DOHH2 (cell line): ENCODE measurements around the gene KCTD16.

Source experiments
- H3F3A ChIP-seq: fragments of 200-600 bp; sonication (generic), shearing (Covaris generic); 2 replicates; pipeline ENCODE4 v1.6.0; 2016; ENCODE audit warnings: antibody characterized with exemption, mild to moderate bottlenecking; ENCODE audit not compliant: control insufficient read depth, insufficient read depth
- H3K27ac ChIP-seq: fragments of 200-600 bp; sonication (generic); 2 replicates; pipeline ENCODE4 v1.5.1; 2014; ENCODE audit warnings: low read depth, mild to moderate bottlenecking, low read length, moderate library complexity
- H3K27me3 ChIP-seq: fragments of 200-600 bp; sonication (generic); 2 replicates; pipeline ENCODE4 v1.6.1; 2014; ENCODE audit warnings: mild to moderate bottlenecking, low read length, mixed read lengths; ENCODE audit not compliant: control insufficient read depth
- H3K36me3 ChIP-seq: fragments of 200-600 bp; sonication (generic); 2 replicates; pipeline ENCODE4 v1.6.1; 2014; ENCODE audit warnings: mild to moderate bottlenecking, low read length, moderate library complexity, mixed read lengths; ENCODE audit not compliant: control insufficient read depth
- H3K4me1 ChIP-seq: fragments of 200-600 bp; sonication (generic); 2 replicates; pipeline ENCODE4 v1.6.1; 2014; ENCODE audit warnings: mild to moderate bottlenecking, low read length, mixed read lengths; ENCODE audit not compliant: control insufficient read depth
- H3K4me2 ChIP-seq: fragments of 200-600 bp; sonication (generic); 2 replicates; pipeline ENCODE4 v1.6.0; 2014; ENCODE audit warnings: mild to moderate bottlenecking, low read length, moderate library complexity
- H3K4me3 ChIP-seq: fragments of 200-600 bp; sonication (generic); 2 replicates; pipeline ENCODE4 v1.5.1; 2014; ENCODE audit warnings: mild to moderate bottlenecking, low read length, mixed read lengths
- H3K79me2 ChIP-seq: fragments of 200-600 bp; sonication (generic); 2 replicates; pipeline ENCODE4 v1.6.1; 2014; ENCODE audit warnings: mild to moderate bottlenecking, low read length, mixed read lengths; ENCODE audit not compliant: control insufficient read depth
- H3K9me2 ChIP-seq: fragments of 200-600 bp; sonication (generic); replicated peaks from 2 replicates; pipeline ENCODE4 v1.6.1; 2014; ENCODE audit warnings: mild to moderate bottlenecking, low read length, mixed read lengths; ENCODE audit not compliant: control insufficient read depth
- H3K9me3 ChIP-seq: fragments of 200-600 bp; sonication (generic); 2 replicates; pipeline ENCODE4 v1.6.1; 2014; ENCODE audit warnings: antibody characterized with exemption, low read length, mixed read lengths; ENCODE audit not compliant: control insufficient read depth, insufficient read depth
- H4K20me1 ChIP-seq: fragments of 200-600 bp; sonication (generic); 2 replicates; pipeline ENCODE4 v1.6.0; 2014; ENCODE audit warnings: low read depth, mild to moderate bottlenecking, antibody characterized with exemption, low read length, moderate library complexity; ENCODE audit not compliant: control insufficient read depth, insufficient read depth
- CTCF ChIP-seq: fragments of 200-600 bp; sonication (generic); IDR thresholded peaks from one replicate; pipeline ENCODE4 v1.5.1; 2014; ENCODE audit warnings: antibody characterized with exemption, mild to moderate bottlenecking, low read depth, low read length; ENCODE audit not compliant: poor library complexity, severe bottlenecking
- EZH2phosphoT487 ChIP-seq: fragments of 200-600 bp; sonication (generic); IDR thresholded peaks from 2 replicates; pipeline ENCODE4 v1.6.1; 2017; ENCODE audit warnings: borderline replicate concordance, mild to moderate bottlenecking, antibody characterized with exemption, low read length, moderate library complexity, mixed read lengths

Gene KCTD16

DNA sequence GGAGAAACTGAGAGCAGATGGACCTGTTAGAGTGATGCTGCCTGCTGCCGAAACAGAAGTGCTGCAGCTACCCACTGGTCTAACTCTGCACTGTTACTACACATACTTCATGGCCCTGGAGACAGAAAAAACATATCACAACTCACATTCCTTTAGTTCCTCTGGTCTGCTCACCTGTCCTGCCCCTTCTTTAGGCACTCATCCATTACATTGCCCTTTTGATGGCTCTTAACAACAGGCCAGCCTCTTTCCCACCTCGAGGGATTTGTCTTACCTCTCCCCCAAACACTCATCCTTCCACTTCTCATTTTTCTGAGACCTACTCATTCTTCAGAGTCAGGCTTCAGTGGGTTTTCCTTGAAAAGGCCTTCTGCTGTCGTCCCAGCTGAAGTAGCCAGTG is 49.2 kb downstream of the KCTD16 start:
- H3K79me2 ChIP-seq, result no peaks in the 10 kb centered on the region
- H3K9me2 ChIP-seq, result no peaks in the 10 kb centered on the region
- H3K27me3 ChIP-seq, result no peaks in the 10 kb centered on the region; the same call in 1 of the 2 replicates
- no peaks in the 10 kb centered on the region for H3F3A ChIP-seq
- no peak overlapping the region for H3K27ac ChIP-seq
- no peak overlapping the region for H3K4me3 ChIP-seq
- TF ChIP-seq CTCF (no peak), EZH2phosphoT487 (no peak)
- no peak overlapping the region for H3K4me2 ChIP-seq
- no peaks in the 10 kb centered on the region for H4K20me1 ChIP-seq
- H3K36me3 ChIP-seq, result no peaks in the 10 kb centered on the region
- no peaks in the 10 kb centered on the region for H3K4me1 ChIP-seq
- H3K9me3 ChIP-seq, result no peaks in the 10 kb centered on the region

GRCh38 chr5:144227363-144227999 is 56.8 kb downstream of the KCTD16 start:
- H3K27ac ChIP-seq, result no peak overlapping the region
- H3K9me3 ChIP-seq, result no peaks in the 10 kb centered on the region
- no peaks in the 10 kb centered on the region for H4K20me1 ChIP-seq
- no peaks in the 10 kb centered on the region for H3F3A ChIP-seq
- no peaks in the 10 kb centered on the region; the same call in 1 of the 2 replicates for H3K27me3 ChIP-seq
- no peak overlapping the region for H3K4me2 ChIP-seq
- no peak overlapping the region for H3K4me3 ChIP-seq
- H3K79me2 ChIP-seq, result no peaks in the 10 kb centered on the region
- no peaks in the 10 kb centered on the region for H3K4me1 ChIP-seq
- no peak for TF ChIP-seq EZH2phosphoT487
- H3K9me2 ChIP-seq, result no peaks in the 10 kb centered on the region
- H3K36me3 ChIP-seq, result no peaks in the 10 kb centered on the region

DNA sequence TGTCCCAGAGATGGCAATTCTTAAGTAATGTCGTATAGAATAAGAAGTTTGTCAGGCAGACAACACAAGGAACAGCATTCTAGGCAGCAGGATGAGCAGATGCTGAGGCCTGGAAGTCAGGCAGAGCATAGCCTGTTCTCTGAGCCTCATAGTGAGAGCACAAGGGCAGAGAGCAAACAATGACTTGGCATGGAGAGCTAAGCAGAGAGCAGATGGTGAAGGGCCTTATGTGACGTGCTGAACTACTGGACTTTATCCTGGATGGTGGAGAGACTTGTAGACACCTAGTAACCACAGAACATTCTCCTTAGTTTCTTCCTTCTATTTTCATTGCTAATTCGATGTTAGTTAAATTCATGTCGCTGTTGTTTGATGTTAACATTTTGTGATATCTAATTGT is 60.1 kb downstream of the KCTD16 start:
- Histone ChIP-seq H3K27me3 (no peaks in the 10 kb centered on the region), H3K4me1 (no peaks in the 10 kb centered on the region), H4K20me1 (no peaks in the 10 kb centered on the region), H3K79me2 (no peaks in the 10 kb centered on the region), H3K4me3 (no peak overlapping the region), H3K4me2 (no peak overlapping the region), H3F3A (no peaks in the 10 kb centered on the region), H3K9me2 (no peaks in the 10 kb centered on the region), H3K9me3 (no peaks in the 10 kb centered on the region), H3K36me3 (no peaks in the 10 kb centered on the region), H3K27ac (no peak overlapping the region)
- no peak for TF ChIP-seq CTCF
- no peak for TF ChIP-seq EZH2phosphoT487

DNA sequence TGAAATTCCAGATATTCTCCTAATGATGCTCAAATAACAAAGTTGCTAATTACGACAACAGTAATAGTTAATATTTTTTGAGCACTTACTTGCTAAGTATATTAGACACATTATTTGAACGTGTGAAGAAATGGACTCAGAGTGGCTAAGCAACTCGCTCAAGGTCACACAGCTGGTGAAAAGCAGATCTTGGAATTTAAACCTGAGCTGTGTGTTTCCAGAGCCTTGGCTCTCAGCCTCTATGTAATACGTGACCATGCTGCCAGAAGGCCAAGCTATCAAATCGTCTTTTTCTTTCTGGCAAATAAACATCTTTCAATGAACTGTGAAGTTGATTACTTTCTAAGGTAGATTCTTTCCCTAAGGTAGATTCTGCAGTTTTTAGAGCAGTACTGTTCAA is 61.6 kb downstream of the KCTD16 start:
- Histone ChIP-seq H3K4me3 (no peak overlapping the region), H3K27me3 (no peaks in the 10 kb centered on the region), H3K4me2 (no peak overlapping the region), H3K27ac (no peak overlapping the region), H3F3A (no peaks in the 10 kb centered on the region), H3K9me3 (no peaks in the 10 kb centered on the region), H3K4me1 (no peaks in the 10 kb centered on the region), H4K20me1 (no peaks in the 10 kb centered on the region), H3K9me2 (no peaks in the 10 kb centered on the region), H3K36me3 (no peaks in the 10 kb centered on the region), H3K79me2 (no peaks in the 10 kb centered on the region)
- TF ChIP-seq CTCF, result no peak
